GM20000 (cell line): ENCODE measurements around the gene ENTPD6.
"Not testable (repeated sequence)": the region's sequence is repeated elsewhere in the genome, so short reads cannot be mapped to it uniquely, and the experiment has no call there.

Experiments
- DNase-seq: peaks from one replicate; pipeline ENCODE4 v3.0.0; 2012; ENCODE audit warnings: low spot score
- CTCF ChIP-seq: IDR thresholded peaks from 2 replicates; pipeline ENCODE4 v1.5.1; 2012; ENCODE audit warnings: mild to moderate bottlenecking, control low read depth; ENCODE audit errors: extremely low read depth, missing control alignments

The ENTPD6 gene

DNA sequence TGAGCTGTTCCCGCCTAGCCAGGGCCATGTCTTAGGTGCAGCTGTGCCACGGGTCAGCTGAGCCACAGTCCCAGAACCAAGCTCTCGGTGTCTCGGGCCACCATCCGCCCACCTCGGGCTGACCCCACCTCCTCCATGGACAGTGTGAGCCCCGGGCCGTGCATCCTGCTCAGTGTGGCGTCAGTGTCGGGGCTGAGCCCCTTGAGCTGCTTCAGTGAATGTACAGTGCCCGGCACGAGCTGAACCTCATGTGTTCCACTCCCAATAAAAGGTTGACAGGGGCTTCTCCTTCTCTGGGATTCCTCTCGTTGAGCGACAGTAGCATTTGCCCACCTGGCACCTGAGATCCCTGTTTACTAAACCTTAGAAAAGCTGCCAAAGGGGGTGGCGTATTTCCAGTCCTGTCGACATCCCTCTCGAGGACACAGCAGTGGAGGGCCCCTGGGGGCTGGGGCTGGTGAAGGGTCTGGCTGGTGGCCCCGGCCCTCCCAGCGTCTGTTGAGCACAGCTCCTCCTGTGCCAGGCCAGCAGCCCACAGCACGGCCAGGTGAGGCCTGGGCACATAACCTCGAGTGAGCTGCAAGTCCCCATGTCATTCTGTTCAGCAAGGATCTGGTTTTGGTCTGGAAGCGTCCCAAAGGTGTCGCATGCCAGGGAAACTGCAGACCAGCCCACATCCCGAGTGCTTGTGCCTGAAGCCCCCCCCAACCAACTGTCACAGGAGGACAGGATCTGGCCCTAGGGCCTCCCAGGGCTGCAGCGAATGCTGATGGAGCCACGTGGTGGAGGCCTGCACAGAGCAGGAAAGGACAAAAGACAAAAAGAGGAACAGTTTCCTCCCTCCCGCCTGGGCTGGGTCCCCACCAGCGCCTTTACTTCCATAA, 31.2 kb downstream of the ENTPD6 start:
- no peak for TF ChIP-seq CTCF
- DNase-seq = no peak

DNA sequence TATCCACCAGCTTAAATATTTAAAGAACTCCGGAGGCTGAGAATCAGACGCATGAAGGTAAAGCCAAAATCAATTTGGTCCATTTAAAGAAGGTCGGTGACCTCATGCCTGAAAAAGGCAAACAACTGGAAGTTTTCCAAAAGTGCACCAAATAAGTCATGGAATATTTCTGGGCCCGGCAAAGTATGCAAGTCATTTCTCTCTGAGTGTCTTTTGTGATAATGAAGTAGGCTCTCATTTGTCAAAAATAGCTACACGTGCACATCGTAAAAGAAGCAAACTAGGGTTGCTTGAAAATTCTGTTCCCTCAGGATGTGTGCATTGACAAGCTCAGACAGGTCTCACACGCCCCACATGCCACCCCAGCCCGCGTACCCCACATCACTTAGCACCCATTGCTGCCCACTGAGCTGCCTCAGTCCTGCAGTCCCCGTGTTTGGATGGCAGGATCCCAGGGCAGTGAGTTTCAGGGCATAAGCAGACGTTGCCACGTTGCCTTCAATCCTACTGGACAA, 31.9 kb downstream of the ENTPD6 start:
- no peak for TF ChIP-seq CTCF
- no peak for DNase-seq

- DNase-seq = no peak
- no peak for TF ChIP-seq CTCF
Observed at GRCh38 chr20:25229486-25230165, 34.1 kb downstream of the ENTPD6 start.

DNA sequence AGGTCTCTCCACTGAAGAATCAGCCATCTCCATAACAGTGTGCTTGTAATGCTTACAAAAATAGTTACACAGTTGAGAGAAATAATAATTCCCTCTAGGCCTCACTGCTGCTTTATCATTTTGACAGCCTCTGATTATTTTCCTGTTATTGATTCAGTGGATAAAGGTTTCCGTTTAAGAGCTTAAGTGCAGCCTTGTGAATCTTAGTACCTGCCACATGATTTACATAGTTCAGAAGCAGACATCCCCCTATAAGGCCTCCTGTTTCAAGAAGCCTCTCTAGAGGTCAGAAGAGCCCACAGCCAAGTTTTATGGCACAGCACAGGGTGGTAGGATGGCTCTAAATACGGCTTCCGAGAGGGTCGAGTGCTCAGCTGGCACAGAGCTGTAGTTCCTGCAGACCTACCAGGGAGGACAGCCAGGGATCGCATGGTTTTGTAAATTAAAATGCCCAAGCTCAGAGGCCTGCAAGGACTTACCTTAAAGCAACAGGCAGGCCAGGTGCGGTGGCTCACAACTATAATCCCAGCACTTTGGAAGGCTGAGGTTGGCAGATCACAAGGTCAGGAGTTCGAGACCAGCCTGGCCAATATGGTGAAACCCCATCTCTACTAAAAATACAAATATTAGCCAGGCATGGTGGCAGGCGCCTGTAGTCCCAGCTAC, 34.8 kb downstream of the ENTPD6 start:
- no peak for DNase-seq
- no peak for TF ChIP-seq CTCF

GRCh38 chr20:25233016-25233772, 37.7 kb downstream of the ENTPD6 start:
- no peak for DNase-seq
- TF ChIP-seq CTCF = no peak

GRCh38 chr20:25234009-25234849, 38.7 kb downstream of the ENTPD6 start:
- not testable (repeated sequence) for DNase-seq
